ENCODE measurements around the gene BCL11A. TPM values are rescaled to one million over a fixed set of nuclear protein-coding genes. Genes with fewer than 3 reads are reported as not detected.

The BCL11A gene
- total RNA-seq = 0.15 and 0.17 TPM in 2 replicates

GRCh38 chr2:60553495-60554073, at the start of gene BCL11A:
Gene BCL11A, minus strand, starts transcription at chr2:60553654. Its CDS starts 384 bp downstream, at chr2:60553270.

Other genes starting within 250 kb of the BCL11A start
- gene PAPOLG, start 202.6 kb upstream of the BCL11A start, total RNA-seq = 6.1 and 9.6 TPM in 2 replicates

Data from bronchus fibroblast of lung (primary cell).